H1 (cell line): Measurements from ENCODE around the gene C5orf15. TPM values are rescaled to one million over a fixed set of nuclear protein-coding genes. Genes with fewer than 3 reads are reported as not detected.

Experiments
- CTCF ChIA-PET: fragments of 300-600 bp; sonication (Branson Sonifier 250); formaldehyde crosslinking; loops from one replicate; lab custom pipeline; 2021; ENCODE audit not compliant: partially characterized antibody; lab: Charles Lee
- POLR2A ChIA-PET: fragments of 300-600 bp; sonication (Branson Sonifier 250); formaldehyde crosslinking; loops from one replicate; lab custom pipeline; 2021; ENCODE audit warnings: inconsistent platforms; ENCODE audit not compliant: partially characterized antibody; lab: Charles Lee
- DNase-seq, 2 experiments: peaks; one replicate each; pipeline versions ENCODE4 v3.0.0 to v3.0.0-alpha.2; 2010 to 2022; ENCODE audit warnings: low spot score in 2 of 2, low read depth in 1 of 2, mixed read lengths in 1 of 2
- FAIRE-seq: peaks from 2 replicates; lab custom pipeline; 2011; peaks lifted over from hg19 to GRCh38; lab: Jason Lieb, UNC
- H2AFZ ChIP-seq: 2 replicates; pipeline ENCODE4 v1.8.1; 2012; ENCODE audit warnings: low read length, inconsistent platforms
- H2AK5ac ChIP-seq: 2 replicates; pipeline ENCODE4 v1.6.1; 2013; ENCODE audit warnings: low read depth, low read length
- H2BK120ac ChIP-seq: replicated peaks from 2 replicates; pipeline ENCODE3; 2013; ENCODE audit warnings: low read depth, low read length, inconsistent platforms
- H2BK12ac ChIP-seq: 2 replicates; pipeline ENCODE4 v1.6.1; 2013; ENCODE audit warnings: low read depth, low read length
- H2BK15ac ChIP-seq: 2 replicates; pipeline ENCODE4 v1.6.1; 2013; ENCODE audit warnings: low read length
- H2BK20ac ChIP-seq: 2 replicates; pipeline ENCODE4 v1.6.1; 2013; ENCODE audit warnings: low read length
- H2BK5ac ChIP-seq: 2 replicates; pipeline ENCODE4 v1.6.1; 2013; ENCODE audit warnings: low read depth, low read length
- H3K14ac ChIP-seq: 2 replicates; pipeline ENCODE4 v1.6.1; 2013; ENCODE audit warnings: inconsistent platforms; ENCODE audit not compliant: insufficient read length
- H3K18ac ChIP-seq: 2 replicates; pipeline ENCODE4 v1.6.1; 2013; ENCODE audit warnings: low read length; ENCODE audit errors: extremely low read depth
- H3K23ac ChIP-seq: 2 replicates; pipeline ENCODE4 v1.6.1; 2013; ENCODE audit warnings: inconsistent platforms; ENCODE audit not compliant: insufficient read length
- H3K23me2 ChIP-seq: 2 replicates; pipeline ENCODE4 v1.6.1; 2013; ENCODE audit warnings: low read depth, low read length
- H3K27ac ChIP-seq: 2 replicates; pipeline ENCODE4 v1.6.1; 2011; ENCODE audit warnings: low read depth, low read length, inconsistent platforms
- H3K27me3 ChIP-seq, 4 experiments: replicated peaks in 1 of 4; 1 replicate in 1 of 4; 2 replicates in 3 of 4; pipeline versions ENCODE4 v1.6.1 to v1.8.1; 2011 to 2013; ENCODE audit warnings: low read length in 3 of 4, mild to moderate bottlenecking in 3 of 4, inconsistent platforms in 2 of 4, mixed read lengths in 2 of 4, moderate library complexity in 1 of 4; ENCODE audit not compliant: control insufficient read depth in 3 of 4, insufficient read depth in 3 of 4; ENCODE audit errors: extremely low read depth in 1 of 4
- H3K36me3 ChIP-seq, 4 experiments: 2 replicates each; pipeline versions ENCODE4 v1.6.1 to v1.8.1; 2011 to 2013; ENCODE audit warnings: mild to moderate bottlenecking in 4 of 4, low read length in 3 of 4, moderate library complexity in 2 of 4, control low read depth in 1 of 4, inconsistent platforms in 1 of 4; ENCODE audit not compliant: insufficient read depth in 4 of 4, control insufficient read depth in 2 of 4
- H3K4ac ChIP-seq: replicated peaks from 2 replicates; pipeline ENCODE3; 2013; ENCODE audit warnings: low read length, low read depth, mixed read lengths, inconsistent platforms; ENCODE audit not compliant: insufficient read length
- H3K4me1 ChIP-seq, 4 experiments: replicated peaks in 1 of 4; 1 replicate in 1 of 4; 2 replicates in 3 of 4; pipeline versions ENCODE4 v1.6.1 to v1.8.1; 2011 to 2013; ENCODE audit warnings: low read length in 3 of 4, inconsistent platforms in 2 of 4, mixed read lengths in 1 of 4; ENCODE audit not compliant: insufficient read depth in 4 of 4, control insufficient read depth in 3 of 4
- H3K4me2 ChIP-seq, 2 experiments: 2 replicates each; pipeline versions ENCODE4 v1.6.1 to v1.8.1; 2011 to 2013; ENCODE audit warnings: low read depth in 2 of 2, low read length in 2 of 2, control low read depth in 1 of 2, inconsistent platforms in 1 of 2, mild to moderate bottlenecking in 1 of 2; ENCODE audit not compliant: insufficient read depth in 1 of 2
- H3K4me3 ChIP-seq, 4 experiments: fragments of 200-600, 300-600 bp in 1 of 4; sonication (generic), shearing (Covaris generic), sonication (Bioruptor Twin) in 1 of 4; 2 replicates each; pipeline versions ENCODE4 v1.5.1 to v1.8.1; 2011 to 2016; ENCODE audit warnings: low read length in 4 of 4, low read depth in 3 of 4, control low read depth in 2 of 4, inconsistent platforms in 2 of 4, mild to moderate bottlenecking in 2 of 4, mixed read lengths in 1 of 4, moderate library complexity in 1 of 4; ENCODE audit not compliant: insufficient read depth in 2 of 4; ENCODE audit errors: extremely low read depth in 1 of 4
- H3K56ac ChIP-seq: replicated peaks from 2 replicates; pipeline ENCODE3; 2013; ENCODE audit warnings: low read depth, mild to moderate bottlenecking, mixed read lengths, low read length, inconsistent platforms; ENCODE audit not compliant: insufficient read length
- H3K79me1 ChIP-seq: 2 replicates; pipeline ENCODE4 v1.6.1; 2013; ENCODE audit warnings: low read depth, low read length, control low read depth
- H3K79me2 ChIP-seq, 2 experiments: 2 replicates each; pipeline versions ENCODE4 v1.6.1 to v1.8.1; 2012 to 2013; ENCODE audit warnings: low read length in 2 of 2, mild to moderate bottlenecking in 2 of 2, inconsistent platforms in 1 of 2; ENCODE audit not compliant: insufficient read depth in 2 of 2, control insufficient read depth in 1 of 2
- H3K9ac ChIP-seq, 4 experiments: replicated peaks in 1 of 4; 1 replicate in 1 of 4; 2 replicates in 3 of 4; pipeline versions ENCODE4 v1.6.1 to v1.8.1; 2011 to 2013; ENCODE audit warnings: low read depth in 3 of 4, low read length in 3 of 4, control low read depth in 2 of 4, mild to moderate bottlenecking in 2 of 4, moderate library complexity in 2 of 4, inconsistent platforms in 1 of 4; ENCODE audit errors: extremely low read depth in 1 of 4
- H3K9me3 ChIP-seq, 2 experiments: 2 replicates each; pipeline versions ENCODE4 v1.6.1 to v1.8.1; 2012 to 2013; ENCODE audit warnings: mild to moderate bottlenecking in 2 of 2, moderate library complexity in 2 of 2, control low read depth in 1 of 2, inconsistent platforms in 1 of 2, low read depth in 1 of 2, low read length in 1 of 2, mixed read lengths in 1 of 2; ENCODE audit not compliant: insufficient read depth in 2 of 2
- H4K20me1 ChIP-seq, 2 experiments: replicated peaks in 1 of 2; 2 replicates each; pipeline versions ENCODE3 to v1.8.1; 2011 to 2013; ENCODE audit warnings: inconsistent platforms in 2 of 2, low read length in 2 of 2, mild to moderate bottlenecking in 1 of 2; ENCODE audit not compliant: insufficient read depth in 2 of 2, control insufficient read depth in 1 of 2
- H4K5ac ChIP-seq: 2 replicates; pipeline ENCODE4 v1.6.1; 2013; ENCODE audit warnings: low read length, low read depth, mixed read lengths, inconsistent platforms; ENCODE audit not compliant: insufficient read length
- H4K8ac ChIP-seq: 2 replicates; pipeline ENCODE4 v1.8.0; 2013; ENCODE audit warnings: mild to moderate bottlenecking, moderate library complexity, low read length, inconsistent platforms; ENCODE audit not compliant: insufficient read depth; ENCODE audit errors: extremely low read depth
- H4K91ac ChIP-seq: replicated peaks from 2 replicates; pipeline ENCODE3; 2013; ENCODE audit warnings: low read length, mixed read lengths, inconsistent platforms; ENCODE audit not compliant: insufficient read length
- CBX5 ChIP-seq: fragments of 300-800, 300-1000 bp; sonication (generic); IDR thresholded peaks from 2 replicates; pipeline ENCODE4 v1.7.1; 2016; ENCODE audit warnings: antibody characterized with exemption, low read length, low read depth
- CHD2 ChIP-seq: IDR thresholded peaks from 2 replicates; pipeline ENCODE4 v1.6.1; 2012; ENCODE audit warnings: low read length, improper control_type of control experiment
- CTBP2 ChIP-seq: IDR thresholded peaks from 2 replicates; pipeline ENCODE4 v1.7.0; 2011; ENCODE audit warnings: borderline replicate concordance, mild to moderate bottlenecking, moderate library complexity, mixed read lengths, low read length; ENCODE audit not compliant: insufficient read depth, insufficient read length
- EZH2 ChIP-seq: fragments of 200-600 bp; sonication (generic); IDR thresholded peaks from 2 replicates; pipeline ENCODE4 v1.7.1; 2012; ENCODE audit warnings: low read depth, mild to moderate bottlenecking, moderate library complexity, low read length, inconsistent platforms; ENCODE audit not compliant: severe bottlenecking
- JUND ChIP-seq: IDR thresholded peaks from 2 replicates; pipeline ENCODE4 v1.6.1; 2011; ENCODE audit warnings: mild to moderate bottlenecking, improper control_type of control experiment, low read length
- SIRT6 ChIP-seq: IDR thresholded peaks from one replicate; pipeline ENCODE4 v1.7.1; 2012; ENCODE audit warnings: low read length, inconsistent platforms
- TAF7 ChIP-seq: optimal IDR thresholded peaks from 2 replicates; pipeline ENCODE3; 2011; ENCODE audit warnings: low read depth, mild to moderate bottlenecking, inconsistent platforms, low read length, moderate library complexity, borderline replicate concordance
- YY1 ChIP-seq: IDR thresholded peaks from 2 replicates; pipeline ENCODE4 v1.6.1; 2011; ENCODE audit warnings: low read depth, mild to moderate bottlenecking, low read length
- WGBS, 2 experiments: shearing (Covaris generic) in 1 of 2; methylation state at CpG; one replicate each; pipeline versions ENCODE4 v1.1.6 to v1.1.7; 2013 to 2015; ENCODE audit warnings: low lambda C conversion rate in 2 of 2, mixed read lengths in 2 of 2, inconsistent platforms in 1 of 2, low coverage in 1 of 2, missing lambda C conversion rate in 1 of 2; ENCODE audit not compliant: insufficient replicate concordance in 2 of 2, insufficient coverage in 1 of 2, insufficient read length in 1 of 2; ENCODE audit errors: extremely low coverage in 1 of 2, missing lambda C conversion rate in 1 of 2; 5-methylcytosine and 5-hydroxymethylcytosine counted together
- polyA plus RNA-seq, 7 experiments: library from polyadenylated mRNA; depleted of rRNA in 3 of 7; stranded (reverse) in 5 of 7; unstranded in 2 of 7; fragments of >200 nt in 5 of 7; fragments of 200-250 nt in 2 of 7; gene quantifications; 1 replicate in 5 of 7; 2 replicates in 1 of 7; 4 replicates in 1 of 7; pipeline versions ENCODE4 v1.2.1 to v1.2.3, GENCODE V29; 2011 to 2013; ENCODE audit warnings: missing spikeins in 2 of 7, mixed read lengths in 2 of 7
- total RNA-seq: library from RNA; stranded (reverse); fragmentation: NEBNext Ultra II Directional; extraction: Animal tissue kit (Norgen Biotek cat#: 25700); gene quantifications from 2 replicates; pipeline ENCODE4 v1.2.1, GENCODE V29; 2021

The C5orf15 gene
- total and polyA plus RNA-seq, 2 of the 8 experiments (the other 6 are each of a cell fraction or from before 2014, with no cell fraction given): 31.7 to 39.3 TPM

GRCh38 chr5:133942614-133943474, 25.6 kb downstream of the C5orf15 start:
- 85% methylated on average over 8 of the region's 11 CpGs; no CpG with 5 or more reads in 1 of the 2 experiments for WGBS, 2 experiments
- CTCF ChIA-PET: interaction anchor here (0.6 to 7.7 kb wide), 14 partner anchors 8 to 522 kb away, joined by 3 to 74 read pairs (median 6); no protein-coding TSS in a partner anchor
- H4K8ac ChIP-seq: no peak overlapping the region
- H2BK5ac ChIP-seq: no peak overlapping the region
- H3K4me3 ChIP-seq: no peak overlapping the region
- H3K27ac ChIP-seq: no peak overlapping the region
- H4K91ac ChIP-seq: no peak overlapping the region
- no peak overlapping the region for H4K5ac ChIP-seq
- POLR2A ChIA-PET: no interaction called here
- no peak overlapping the region for H2BK20ac ChIP-seq
- H3K9ac ChIP-seq: no peak overlapping the region
- H3K14ac ChIP-seq: no peak overlapping the region
- H3K79me1 ChIP-seq: no peaks in the 10 kb centered on the region
- no peak overlapping the region for H2BK12ac ChIP-seq
- no peak overlapping the region for H2BK15ac ChIP-seq
- H3K23me2 ChIP-seq: no peaks in the 10 kb centered on the region
- H3K79me2 ChIP-seq: no peaks in the 10 kb centered on the region
- H2BK120ac ChIP-seq: no peak overlapping the region
- no peaks in the 10 kb centered on the region for H3K9me3 ChIP-seq
- no peaks in the 10 kb centered on the region for H3K27me3 ChIP-seq
- no peak overlapping the region for H3K4me2 ChIP-seq
- no peaks in the 10 kb centered on the region for H3K36me3 ChIP-seq
- no peak for FAIRE-seq
- H3K4me1 ChIP-seq: no peaks in the 10 kb centered on the region
- H2AK5ac ChIP-seq: no peak overlapping the region
- peak in 1 of 2 experiments; percentile 28 for DNase-seq
- no peaks in the 10 kb centered on the region for H4K20me1 ChIP-seq
- no peak overlapping the region for H3K4ac ChIP-seq
- no peak overlapping the region for H3K18ac ChIP-seq
- no peak overlapping the region for H3K56ac ChIP-seq
- no peak overlapping the region for H2AFZ ChIP-seq
- no peak overlapping the region for H3K23ac ChIP-seq
- TF ChIP-seq CHD2 (no peak), CTBP2 (no peak), JUND (no peak), YY1 (no peak), CBX5 (no peak), SIRT6 (no peak), TAF7 (no peak), EZH2 (no peak)
